Fibroblast of upper back skin (primary cell): ENCODE results near the gene NFYA.

Experiments used
- DNase-seq: peaks from one replicate; pipeline ENCODE4 v3.0.0-alpha.2; 2013

The NFYA gene

DNA sequence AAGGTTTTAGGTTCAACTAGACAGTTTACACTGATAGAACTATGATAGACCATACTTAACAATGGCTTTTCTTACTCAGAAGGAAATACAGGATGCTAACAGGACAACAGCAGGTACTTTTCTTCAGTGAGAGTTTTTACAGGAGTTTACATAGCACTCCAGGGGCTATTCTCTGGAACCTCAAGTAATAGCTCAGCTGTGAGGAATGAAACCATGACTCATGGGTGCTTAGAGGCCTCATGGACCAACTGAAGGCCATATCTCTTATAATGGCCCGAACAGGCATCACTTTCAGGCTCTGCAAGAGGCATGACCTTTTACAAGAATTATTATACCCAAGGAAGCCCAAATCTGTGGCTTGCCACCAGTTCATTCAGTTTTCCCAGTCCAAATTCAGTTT lies 49.6 kb downstream of the NFYA start:
- DNase-seq: peak; percentile 15

GRCh38 chr6:41122918-41123317 lies 50.1 kb downstream of the NFYA start:
- DNase-seq: no peak

DNA sequence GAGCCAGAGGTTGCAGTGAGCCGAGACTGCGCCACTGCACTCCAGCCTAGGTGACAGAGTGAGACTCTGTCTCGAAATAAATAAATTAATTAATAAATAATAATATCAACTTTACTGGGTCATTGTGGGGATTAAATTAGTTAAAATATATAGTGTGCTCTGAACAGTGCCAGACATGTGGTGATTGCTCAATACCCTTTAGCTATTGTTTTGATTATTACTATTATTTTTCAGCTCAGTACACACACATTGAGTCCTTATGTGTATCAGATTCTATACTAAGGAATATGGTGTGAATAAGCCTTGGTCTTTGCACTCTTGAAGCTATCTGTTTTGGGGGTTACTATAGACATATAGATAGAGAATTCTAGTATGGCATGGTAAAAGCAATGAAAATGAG lies 52.5 kb downstream of the NFYA start:
- DNase-seq: no peak

DNA sequence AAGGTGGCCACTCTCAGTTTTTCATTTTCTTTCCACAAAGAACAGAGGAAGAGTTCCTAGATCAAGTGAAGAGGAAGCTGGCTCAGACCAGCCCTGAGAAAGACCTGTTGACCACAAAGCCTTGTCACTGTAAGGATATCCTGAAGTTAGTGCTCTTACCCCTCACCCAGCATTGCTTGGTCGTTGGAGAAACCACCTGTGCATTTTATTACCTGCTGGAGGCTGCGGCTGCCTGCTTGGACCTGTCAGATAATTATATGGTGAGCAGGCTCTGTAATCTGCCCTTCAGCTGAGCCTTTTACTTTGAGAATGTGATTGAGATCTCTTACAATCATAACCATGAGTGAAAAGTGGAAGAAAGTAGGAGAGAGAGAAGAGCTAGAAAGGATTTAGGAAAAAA lies 59.5 kb downstream of the NFYA start:
- no peak for DNase-seq

DNA sequence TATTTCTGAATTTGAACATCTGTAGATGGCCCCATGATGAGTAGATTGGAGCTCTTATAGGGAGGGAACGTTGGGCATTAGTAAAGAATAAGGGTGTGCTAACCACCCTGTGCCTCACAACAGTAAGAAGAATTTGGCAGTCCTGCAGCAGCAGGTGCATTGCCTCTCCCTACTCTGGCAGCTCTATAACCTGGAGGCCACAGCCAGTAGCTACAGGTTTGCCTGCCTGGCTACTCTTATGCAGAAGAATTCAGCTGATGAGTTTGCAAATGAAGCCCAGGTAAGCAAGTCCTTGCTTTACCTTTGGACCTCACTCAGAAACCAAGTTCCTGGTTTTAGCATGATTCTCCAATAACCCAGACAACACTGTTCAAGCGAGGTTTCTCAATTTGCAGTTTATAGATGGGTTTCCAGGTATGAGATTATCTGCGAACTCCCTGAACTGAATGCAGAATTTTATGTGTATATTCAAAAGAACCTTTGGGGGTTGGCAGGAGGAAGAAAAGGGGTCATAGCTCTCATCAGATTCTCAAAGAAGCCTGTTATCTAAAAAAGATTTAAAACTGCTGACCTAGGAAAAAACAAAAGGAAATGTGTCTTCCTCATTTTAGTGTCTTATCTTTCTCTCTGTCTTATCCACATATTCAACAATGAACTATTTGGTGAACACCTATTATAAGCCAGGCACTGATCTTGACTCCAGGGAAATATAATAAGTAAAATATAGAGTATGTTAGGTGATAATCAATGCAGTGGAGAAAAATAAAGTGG lies 62.5 kb downstream of the NFYA start:
- DNase-seq: no peak

GRCh38 chr6:41136911-41137310 lies 64.1 kb downstream of the NFYA start:
- DNase-seq: no peak

GRCh38 chr6:41147917-41148316 lies 75.1 kb downstream of the NFYA start:
- DNase-seq: no peak
